ENCODE data around the gene CRYBA2.

DNA sequence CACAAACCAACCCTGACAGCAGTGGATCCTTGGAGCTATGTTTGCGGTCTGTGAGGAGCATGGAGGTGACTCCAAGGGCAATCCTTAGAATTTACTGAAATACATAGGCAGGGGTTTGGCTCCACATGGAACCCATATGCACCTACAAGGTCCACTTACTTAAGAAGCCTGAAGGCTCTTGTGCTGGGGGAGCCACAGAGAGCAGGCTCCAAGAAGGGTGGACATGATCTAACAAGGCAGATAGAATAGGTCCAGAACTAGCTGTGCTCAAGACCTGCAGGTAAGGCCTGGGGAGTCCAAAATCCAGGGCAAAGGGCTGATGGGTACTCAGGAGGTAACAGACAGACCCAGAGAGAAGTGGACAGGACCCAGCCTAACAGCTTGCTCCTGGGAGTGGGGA, 34.9 kb downstream of the CRYBA2 start:
- TF ChIP-seq CBX3 (IDR thresholded peaks at IDR 0.05; ENCODE audit: low read depth): no peak
- no peak for TF ChIP-seq EZH2phosphoT487 (IDR thresholded peaks at IDR 0.05; ENCODE audit: borderline replicate concordance)
- no peak for TF ChIP-seq CTCF (IDR thresholded peaks at IDR 0.05 in 2 of 3, conservative IDR thresholded peaks at IDR 0.05 in 1 of 3; ENCODE audit: borderline replicate concordance in 1 of 3, insufficient read depth in 1 of 3, low read depth in 2 of 3, low read length in 2 of 3)
- TF ChIP-seq, protein P1, sequence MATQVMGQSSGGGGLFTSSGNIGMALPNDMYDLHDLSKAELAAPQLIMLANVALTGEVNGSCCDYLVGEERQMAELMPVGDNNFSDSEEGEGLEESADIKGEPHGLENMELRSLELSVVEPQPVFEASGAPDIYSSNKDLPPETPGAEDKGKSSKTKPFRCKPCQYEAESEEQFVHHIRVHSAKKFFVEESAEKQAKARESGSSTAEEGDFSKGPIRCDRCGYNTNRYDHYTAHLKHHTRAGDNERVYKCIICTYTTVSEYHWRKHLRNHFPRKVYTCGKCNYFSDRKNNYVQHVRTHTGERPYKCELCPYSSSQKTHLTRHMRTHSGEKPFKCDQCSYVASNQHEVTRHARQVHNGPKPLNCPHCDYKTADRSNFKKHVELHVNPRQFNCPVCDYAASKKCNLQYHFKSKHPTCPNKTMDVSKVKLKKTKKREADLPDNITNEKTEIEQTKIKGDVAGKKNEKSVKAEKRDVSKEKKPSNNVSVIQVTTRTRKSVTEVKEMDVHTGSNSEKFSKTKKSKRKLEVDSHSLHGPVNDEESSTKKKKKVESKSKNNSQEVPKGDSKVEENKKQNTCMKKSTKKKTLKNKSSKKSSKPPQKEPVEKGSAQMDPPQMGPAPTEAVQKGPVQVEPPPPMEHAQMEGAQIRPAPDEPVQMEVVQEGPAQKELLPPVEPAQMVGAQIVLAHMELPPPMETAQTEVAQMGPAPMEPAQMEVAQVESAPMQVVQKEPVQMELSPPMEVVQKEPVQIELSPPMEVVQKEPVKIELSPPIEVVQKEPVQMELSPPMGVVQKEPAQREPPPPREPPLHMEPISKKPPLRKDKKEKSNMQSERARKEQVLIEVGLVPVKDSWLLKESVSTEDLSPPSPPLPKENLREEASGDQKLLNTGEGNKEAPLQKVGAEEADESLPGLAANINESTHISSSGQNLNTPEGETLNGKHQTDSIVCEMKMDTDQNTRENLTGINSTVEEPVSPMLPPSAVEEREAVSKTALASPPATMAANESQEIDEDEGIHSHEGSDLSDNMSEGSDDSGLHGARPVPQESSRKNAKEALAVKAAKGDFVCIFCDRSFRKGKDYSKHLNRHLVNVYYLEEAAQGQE (IDR thresholded peaks at IDR 0.05; ENCODE audit: low read depth): no peak
- TF ChIP-seq ZNF274 (IDR thresholded peaks at IDR 0.05; ENCODE audit: low read depth, low read length): no peak
- no peak for TF ChIP-seq POLR2A (IDR thresholded peaks at IDR 0.05; ENCODE audit: borderline replicate concordance, extremely low read depth, insufficient read depth, insufficient read length)
- TF ChIP-seq RAD21 (IDR thresholded peaks at IDR 0.05; ENCODE audit: low read depth): no peak
- TF ChIP-seq EZH2 (IDR thresholded peaks at IDR 0.05): no peak
- no peak for TF ChIP-seq TCF7L2 (IDR thresholded peaks at IDR 0.05; ENCODE audit: borderline replicate concordance, extremely low read depth, insufficient read depth, insufficient read length)
- TF ChIP-seq, protein P2, sequence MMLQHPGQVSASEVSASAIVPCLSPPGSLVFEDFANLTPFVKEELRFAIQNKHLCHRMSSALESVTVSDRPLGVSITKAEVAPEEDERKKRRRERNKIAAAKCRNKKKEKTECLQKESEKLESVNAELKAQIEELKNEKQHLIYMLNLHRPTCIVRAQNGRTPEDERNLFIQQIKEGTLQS (IDR thresholded peaks at IDR 0.05): no peak
- no peak for TF ChIP-seq ELF1 (IDR thresholded peaks at IDR 0.05; ENCODE audit: borderline replicate concordance, low read depth)

Data from HCT116 (cell line).